Measurements from ENCODE around the gene CDC42EP5.
"Not testable (repeated sequence)": the region's sequence is repeated elsewhere in the genome, so short reads cannot be mapped to it uniquely, and the experiment has no call there.

CDC42EP5 gene

GRCh38 chr19:54473071-54473891, at the start of gene CDC42EP5:
CDC42EP5 (minus strand) TSS chr19:54473296; CDS start chr19:54465547, 7,749 bp downstream.
- H3K36me3 Mint-ChIP-seq (ENCODE audit: low read depth): no peaks in the 10 kb centered on the region
- no peaks in the 10 kb centered on the region for H3K9me3 Mint-ChIP-seq
- no peak within 1 kb of the TSS for H3K4me3 Mint-ChIP-seq
- H3K27ac Mint-ChIP-seq: no peak within 1 kb of the TSS
- H3K4me1 Mint-ChIP-seq (ENCODE audit: low read depth): no peaks in the 10 kb centered on the region
- H3K27me3 Mint-ChIP-seq (ENCODE audit: low read depth): peaks cover 44% of the 10 kb centered on the region
- DNase-seq (ENCODE audit: low spot score): no peak

GRCh38 chr19:54521860-54522513, 48.9 kb upstream of the CDC42EP5 start:
- DNase-seq (ENCODE audit: low spot score): no peak
- Mint-ChIP-seq H3K27me3 (ENCODE audit: low read depth) (no peaks in the 10 kb centered on the region), H3K9me3 (peaks cover 3% of the 10 kb centered on the region), H3K36me3 (ENCODE audit: low read depth) (peaks cover 2% of the 10 kb centered on the region), H3K4me3 (peak overlapping the region; percentile 66), H3K27ac (peak overlapping the region; percentile 73), H3K4me1 (ENCODE audit: low read depth) (peaks cover 57% of the 10 kb centered on the region)

GRCh38 chr19:54521022-54521859, 48.1 kb upstream of the CDC42EP5 start:
- H3K27me3 Mint-ChIP-seq (ENCODE audit: low read depth): no peaks in the 10 kb centered on the region
- peaks cover 3% of the 10 kb centered on the region for H3K9me3 Mint-ChIP-seq
- peaks cover 57% of the 10 kb centered on the region for H3K4me1 Mint-ChIP-seq (ENCODE audit: low read depth)
- H3K36me3 Mint-ChIP-seq (ENCODE audit: low read depth): peaks cover 2% of the 10 kb centered on the region
- peak overlapping the region; percentile 66 for H3K4me3 Mint-ChIP-seq
- peak overlapping the region; percentile 73 for H3K27ac Mint-ChIP-seq
- DNase-seq (ENCODE audit: low spot score): peak; percentile 32

- peaks cover 54% of the 10 kb centered on the region for H3K4me1 Mint-ChIP-seq (ENCODE audit: low read depth)
- H3K9me3 Mint-ChIP-seq: peaks cover 6% of the 10 kb centered on the region
- peaks cover 2% of the 10 kb centered on the region for H3K36me3 Mint-ChIP-seq (ENCODE audit: low read depth)
- DNase-seq (ENCODE audit: low spot score): peak; percentile 64
- H3K4me3 Mint-ChIP-seq: peak overlapping the region; percentile 81
- peak overlapping the region; percentile 81 for H3K27ac Mint-ChIP-seq
- H3K27me3 Mint-ChIP-seq (ENCODE audit: low read depth): peaks cover 2% of the 10 kb centered on the region
Measured at GRCh38 chr19:54518844-54519243, 45.7 kb upstream of the CDC42EP5 start.

- no peak overlapping the region for H3K4me3 Mint-ChIP-seq
- H3K4me1 Mint-ChIP-seq (ENCODE audit: low read depth): peaks cover 41% of the 10 kb centered on the region
- peaks cover 3% of the 10 kb centered on the region for H3K9me3 Mint-ChIP-seq
- peak; percentile 63 for DNase-seq (ENCODE audit: low spot score)
- H3K36me3 Mint-ChIP-seq (ENCODE audit: low read depth): no peaks in the 10 kb centered on the region
- peaks cover 2% of the 10 kb centered on the region for H3K27me3 Mint-ChIP-seq (ENCODE audit: low read depth)
- H3K27ac Mint-ChIP-seq: no peak overlapping the region
Measured at GRCh38 chr19:54517483-54517882, 44.4 kb upstream of the CDC42EP5 start.

GRCh38 chr19:54515156-54515555, 42.1 kb upstream of the CDC42EP5 start:
- no peak overlapping the region for H3K4me3 Mint-ChIP-seq
- H3K36me3 Mint-ChIP-seq (ENCODE audit: low read depth): no peaks in the 10 kb centered on the region
- no peak overlapping the region for H3K27ac Mint-ChIP-seq
- peaks cover 3% of the 10 kb centered on the region for H3K9me3 Mint-ChIP-seq
- no peak for DNase-seq (ENCODE audit: low spot score)
- peaks cover 21% of the 10 kb centered on the region for H3K4me1 Mint-ChIP-seq (ENCODE audit: low read depth)
- peaks cover 2% of the 10 kb centered on the region for H3K27me3 Mint-ChIP-seq (ENCODE audit: low read depth)

- not testable (repeated sequence) for H3K4me3 Mint-ChIP-seq; H3K27ac Mint-ChIP-seq; H3K9me3 Mint-ChIP-seq; H3K36me3 Mint-ChIP-seq (ENCODE audit: low read depth); DNase-seq (ENCODE audit: low spot score); H3K27me3 Mint-ChIP-seq (ENCODE audit: low read depth)
- peaks cover 21% of the 10 kb centered on the region for H3K4me1 Mint-ChIP-seq (ENCODE audit: low read depth)
Measured at GRCh38 chr19:54509200-54509940, 36.3 kb upstream of the CDC42EP5 start.

GRCh38 chr19:54508487-54508886, 35.4 kb upstream of the CDC42EP5 start:
- H3K27ac Mint-ChIP-seq; H3K27me3 Mint-ChIP-seq (ENCODE audit: low read depth); H3K36me3 Mint-ChIP-seq (ENCODE audit: low read depth); H3K9me3 Mint-ChIP-seq; H3K4me3 Mint-ChIP-seq; DNase-seq (ENCODE audit: low spot score): not testable (repeated sequence)
- H3K4me1 Mint-ChIP-seq (ENCODE audit: low read depth): peaks cover 21% of the 10 kb centered on the region

- Mint-ChIP-seq H3K36me3 (ENCODE audit: low read depth) (peaks cover 4% of the 10 kb centered on the region), H3K4me3 (no peak overlapping the region), H3K9me3 (no peaks in the 10 kb centered on the region), H3K27ac (no peak overlapping the region), H3K4me1 (ENCODE audit: low read depth) (peaks cover 21% of the 10 kb centered on the region), H3K27me3 (ENCODE audit: low read depth) (no peaks in the 10 kb centered on the region)
- no peak for DNase-seq (ENCODE audit: low spot score)
Measured at GRCh38 chr19:54507824-54508223, 34.7 kb upstream of the CDC42EP5 start.

- H3K36me3 Mint-ChIP-seq (ENCODE audit: low read depth); H3K9me3 Mint-ChIP-seq; H3K27me3 Mint-ChIP-seq (ENCODE audit: low read depth); DNase-seq (ENCODE audit: low spot score): not testable (repeated sequence)
- H3K4me3 Mint-ChIP-seq: peak overlapping the region; percentile 24
- H3K4me1 Mint-ChIP-seq (ENCODE audit: low read depth): peaks cover 28% of the 10 kb centered on the region
- peak overlapping the region; percentile 57 for H3K27ac Mint-ChIP-seq
Measured at GRCh38 chr19:54507038-54507717, 34.1 kb upstream of the CDC42EP5 start.

GRCh38 chr19:54506079-54506478, 33.0 kb upstream of the CDC42EP5 start:
- Mint-ChIP-seq H3K4me3 (peak overlapping the region; percentile 3), H3K27me3 (ENCODE audit: low read depth) (no peaks in the 10 kb centered on the region), H3K27ac (no peak overlapping the region), H3K4me1 (ENCODE audit: low read depth) (peaks cover 28% of the 10 kb centered on the region), H3K36me3 (ENCODE audit: low read depth) (peaks cover 4% of the 10 kb centered on the region), H3K9me3 (no peaks in the 10 kb centered on the region)
- no peak for DNase-seq (ENCODE audit: low spot score)

GRCh38 chr19:54505542-54505941, 32.4 kb upstream of the CDC42EP5 start:
- H3K27me3 Mint-ChIP-seq (ENCODE audit: low read depth); H3K9me3 Mint-ChIP-seq; H3K27ac Mint-ChIP-seq; DNase-seq (ENCODE audit: low spot score); H3K36me3 Mint-ChIP-seq (ENCODE audit: low read depth): not testable (repeated sequence)
- H3K4me1 Mint-ChIP-seq (ENCODE audit: low read depth): peaks cover 28% of the 10 kb centered on the region
- peak overlapping the region; percentile 44 for H3K4me3 Mint-ChIP-seq

- H3K27ac Mint-ChIP-seq: no peak within 1 kb of the TSS
- H3K4me1 Mint-ChIP-seq (ENCODE audit: low read depth): peaks cover 31% of the 10 kb centered on the region
- peaks cover 8% of the 10 kb centered on the region for H3K27me3 Mint-ChIP-seq (ENCODE audit: low read depth)
Measured at GRCh38 chr19:54502518-54503048, 29.5 kb upstream of the CDC42EP5 start, which contains the start of gene LAIR2. LAIR2 (plus strand) TSS chr19:54502831; CDS start chr19:54502919, 88 bp downstream.

More at GRCh38 chr19:54502518-54503048, 29.5 kb upstream of the CDC42EP5 start, which contains the start of gene LAIR2:
- H3K9me3 Mint-ChIP-seq: no peaks in the 10 kb centered on the region
- DNase-seq (ENCODE audit: low spot score): peak; percentile 67
- H3K4me3 Mint-ChIP-seq: peak within 1 kb of the TSS; percentile 54
- H3K36me3 Mint-ChIP-seq (ENCODE audit: low read depth): peaks cover 4% of the 10 kb centered on the region
